ENCODE results near the gene DNAH1. TPM values are rescaled to one million over a fixed set of nuclear protein-coding genes. Genes with fewer than 3 reads are reported as not detected.

DNAH1 gene
- total RNA-seq, 2 donors from 2014 or later, result 7.0 to 9.1 TPM

GRCh38 chr3:52352566-52352965, 36.4 kb downstream of the DNAH1 start:
- no peak for DNase-seq
- intact Hi-C loops (cut with DNase I), result no loop called here
- Histone ChIP-seq H3K9me3 (no peaks in the 10 kb centered on the region), H3K27me3 (no peaks in the 10 kb centered on the region), H3K4me3 (no peak overlapping the region), H3K36me3 (no peaks in the 10 kb centered on the region), H3K9ac (ENCODE audit: low read depth in 2 of 2, low read length in 2 of 2) (no peak overlapping the region), H3K27ac (no peak overlapping the region), H3K4me1 (no peaks in the 10 kb centered on the region)
- TF ChIP-seq CTCF (IDR thresholded peaks at IDR 0.05), result no peak

- no peaks in the 10 kb centered on the region for H3K27me3 ChIP-seq
- H3K4me3 ChIP-seq, result no peak overlapping the region
- no peak overlapping the region for H3K27ac ChIP-seq
- H3K9me3 ChIP-seq, result no peaks in the 10 kb centered on the region
- no peak overlapping the region for H3K9ac ChIP-seq (ENCODE audit: low read depth in 2 of 2, low read length in 2 of 2)
- H3K4me1 ChIP-seq, result no peaks in the 10 kb centered on the region
- no peak for TF ChIP-seq CTCF (IDR thresholded peaks at IDR 0.05)
- intact Hi-C loops (cut with DNase I), result no loop called here
- H3K36me3 ChIP-seq, result no peaks in the 10 kb centered on the region
- DNase-seq, result no peak
These were observed 37.3 kb downstream of the DNAH1 start for GRCh38 chr3:52353291-52353855.

GRCh38 chr3:52354676-52355075, 38.6 kb downstream of the DNAH1 start:
- no peak for TF ChIP-seq CTCF (IDR thresholded peaks at IDR 0.05)
- Histone ChIP-seq H3K27ac (no peak overlapping the region), H3K9me3 (no peaks in the 10 kb centered on the region), H3K4me1 (no peaks in the 10 kb centered on the region), H3K27me3 (no peaks in the 10 kb centered on the region), H3K4me3 (no peak overlapping the region), H3K36me3 (no peaks in the 10 kb centered on the region), H3K9ac (ENCODE audit: low read depth in 2 of 2, low read length in 2 of 2) (no peak overlapping the region)
- intact Hi-C loops (cut with DNase I), result no loop called here
- no peak for DNase-seq

- no peak for DNase-seq
- no peak overlapping the region for H3K4me3 ChIP-seq
- no peak overlapping the region for H3K9ac ChIP-seq (ENCODE audit: low read depth in 2 of 2, low read length in 2 of 2)
- H3K4me1 ChIP-seq, result no peaks in the 10 kb centered on the region
- intact Hi-C loops (cut with DNase I), result no loop called here
- no peaks in the 10 kb centered on the region for H3K27me3 ChIP-seq
- H3K9me3 ChIP-seq, result no peaks in the 10 kb centered on the region
- no peak for TF ChIP-seq CTCF (IDR thresholded peaks at IDR 0.05)
- H3K27ac ChIP-seq, result no peak overlapping the region
- H3K36me3 ChIP-seq, result no peaks in the 10 kb centered on the region
These were observed 39.4 kb downstream of the DNAH1 start for GRCh38 chr3:52355526-52355925.

GRCh38 chr3:52356126-52356525, 40.0 kb downstream of the DNAH1 start:
- no peak for DNase-seq
- H3K9ac ChIP-seq (ENCODE audit: low read depth in 2 of 2, low read length in 2 of 2), result no peak overlapping the region
- H3K27me3 ChIP-seq, result no peaks in the 10 kb centered on the region
- no peak for TF ChIP-seq CTCF (IDR thresholded peaks at IDR 0.05)
- no peak overlapping the region for H3K27ac ChIP-seq
- no peaks in the 10 kb centered on the region for H3K4me1 ChIP-seq
- H3K4me3 ChIP-seq, result no peak overlapping the region
- intact Hi-C loops (cut with DNase I), result no loop called here
- H3K9me3 ChIP-seq, result no peaks in the 10 kb centered on the region
- H3K36me3 ChIP-seq, result no peaks in the 10 kb centered on the region

Measured in colonic mucosa (tissue), 4 donors.